HG03378 (cell line): ENCODE results near the gene CBFA2T2.

Experiments used
- ATAC-seq: cut with Tn5 transposase; IDR thresholded peaks from one replicate; pipeline ENCODE4 v1.9.1; 2021; ENCODE audit warnings: mild to moderate bottlenecking, moderate library complexity; ENCODE audit not compliant: unreplicated experiment

The CBFA2T2 gene

GRCh38 chr20:33649201-33649681, 159.3 kb downstream of the CBFA2T2 start:
- no peak for ATAC-seq

- no peak for ATAC-seq
Measured at GRCh38 chr20:33650111-33650752, 160.3 kb downstream of the CBFA2T2 start.

DNA sequence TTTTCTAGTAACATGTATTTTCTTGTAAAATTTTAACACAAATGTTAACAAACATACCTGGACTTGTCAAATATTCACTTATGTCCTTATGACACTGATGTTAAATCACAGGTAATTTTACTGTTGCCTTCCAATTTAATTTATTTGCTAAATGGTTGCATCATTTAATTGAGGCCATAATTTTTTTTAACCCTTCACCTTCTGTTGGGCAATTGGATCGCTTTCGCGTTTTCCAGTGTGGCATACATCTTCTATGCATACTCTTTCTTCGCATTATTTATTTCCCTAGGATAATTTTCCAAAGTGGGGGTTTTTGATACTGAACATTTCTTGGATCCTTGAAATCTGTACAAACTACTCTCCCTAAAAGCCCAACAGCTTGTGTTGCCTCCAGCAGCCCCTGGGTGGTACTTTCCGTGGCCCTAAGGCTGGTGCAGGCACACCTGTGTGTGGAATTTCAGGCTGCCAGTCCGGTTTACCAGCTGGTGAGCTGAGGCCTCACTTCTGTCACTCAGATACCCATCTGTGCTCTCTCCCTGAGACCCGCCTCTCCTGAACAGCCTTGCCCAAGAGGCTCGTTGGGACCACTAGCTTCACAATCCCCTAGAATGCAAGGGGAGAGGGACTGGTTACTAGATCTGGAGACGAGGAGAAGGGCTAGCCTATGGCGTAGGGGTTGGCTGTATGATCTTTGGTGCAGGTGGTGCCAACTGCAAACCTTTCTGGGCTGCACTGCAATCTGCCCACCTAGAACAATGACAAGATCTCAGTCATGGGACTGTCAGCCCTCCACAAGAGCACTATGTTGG, 161.1 kb downstream of the CBFA2T2 start:
- ATAC-seq, result no peak

DNA sequence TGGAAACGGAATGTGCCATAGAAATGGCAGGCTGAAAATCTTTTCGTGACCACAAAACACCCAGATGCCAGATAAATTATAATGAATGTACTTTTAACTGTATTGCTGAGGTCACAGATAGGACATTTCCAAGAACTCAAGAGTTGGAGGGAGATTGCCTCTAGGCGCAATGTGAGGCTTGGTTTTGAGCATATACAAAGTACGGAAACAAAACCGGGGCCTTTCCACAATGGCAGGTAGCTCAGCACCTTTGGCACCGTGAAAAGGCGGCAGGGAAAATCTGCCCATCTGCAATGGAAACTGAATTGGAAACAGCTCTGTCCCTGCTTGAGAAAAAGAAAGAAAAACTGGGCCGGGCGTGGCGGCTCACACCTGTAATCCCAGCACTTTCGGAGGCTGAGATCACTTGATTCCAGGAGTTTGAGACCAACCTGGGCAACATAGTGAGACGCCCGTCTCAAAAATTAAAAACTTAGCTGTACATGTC, 161.7 kb downstream of the CBFA2T2 start:
- ATAC-seq, result no peak

DNA sequence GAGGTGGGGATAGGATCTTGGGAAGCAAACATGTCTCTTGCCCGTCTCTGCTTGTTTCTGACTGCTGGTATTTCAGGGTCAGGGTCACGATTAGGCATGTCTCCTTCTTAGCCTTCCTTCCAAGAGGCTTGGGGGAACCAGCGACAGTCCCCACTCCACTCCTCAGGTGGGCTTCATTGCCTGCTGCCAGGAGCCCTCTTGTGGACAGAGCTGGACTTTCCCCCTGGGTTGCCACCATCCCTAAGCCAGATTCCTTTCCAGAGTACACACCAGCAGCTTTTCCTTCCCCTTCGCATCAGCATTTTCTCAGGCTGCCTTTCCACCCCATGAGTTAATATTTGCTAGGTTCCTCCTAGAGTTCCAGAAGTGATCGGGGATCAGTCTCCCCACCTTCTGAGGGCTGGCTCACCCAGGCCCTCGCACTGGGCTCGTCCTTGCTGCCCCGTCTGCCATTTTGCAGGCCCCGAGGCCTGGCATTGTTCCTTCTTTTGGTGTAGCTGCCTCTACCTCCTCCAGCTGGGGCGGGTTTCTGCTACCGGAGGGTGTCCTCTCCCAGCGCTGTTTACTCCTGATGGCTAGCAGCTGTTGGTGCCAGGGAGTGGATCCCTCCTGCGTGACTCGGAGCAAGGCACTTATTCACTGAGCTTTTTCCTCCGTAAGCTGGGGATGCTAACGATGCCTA, 163.5 kb downstream of the CBFA2T2 start:
- no peak for ATAC-seq

GRCh38 chr20:33653900-33654596, 164.2 kb downstream of the CBFA2T2 start:
- ATAC-seq, result no peak

- ATAC-seq, result no peak
Measured at GRCh38 chr20:33654680-33655161, 164.8 kb downstream of the CBFA2T2 start.

DNA sequence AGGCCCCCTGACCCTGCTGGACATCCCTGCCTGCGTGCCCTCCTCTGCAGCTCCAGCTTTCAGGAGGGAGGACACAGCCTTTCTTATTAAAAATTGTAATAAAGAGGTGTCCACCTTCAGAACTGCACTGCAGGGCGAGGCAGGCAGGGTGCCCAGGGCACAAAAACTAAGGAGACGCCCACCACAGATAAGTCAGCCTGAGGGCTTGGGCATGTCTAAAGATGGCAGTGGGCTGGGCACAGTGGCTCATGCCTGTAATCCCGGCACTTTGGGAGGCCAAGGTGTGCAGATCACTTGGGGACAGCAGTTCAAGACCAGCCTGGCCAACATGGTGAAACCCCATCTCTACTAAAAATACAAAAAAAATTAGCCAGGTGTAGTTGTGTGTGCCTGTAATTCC, 165.3 kb downstream of the CBFA2T2 start:
- ATAC-seq, result no peak

- ATAC-seq, result no peak
Measured at GRCh38 chr20:33656010-33656782, 166.3 kb downstream of the CBFA2T2 start.

- ATAC-seq, result no peak
Measured at GRCh38 chr20:33656783-33657703, 167.1 kb downstream of the CBFA2T2 start.

DNA sequence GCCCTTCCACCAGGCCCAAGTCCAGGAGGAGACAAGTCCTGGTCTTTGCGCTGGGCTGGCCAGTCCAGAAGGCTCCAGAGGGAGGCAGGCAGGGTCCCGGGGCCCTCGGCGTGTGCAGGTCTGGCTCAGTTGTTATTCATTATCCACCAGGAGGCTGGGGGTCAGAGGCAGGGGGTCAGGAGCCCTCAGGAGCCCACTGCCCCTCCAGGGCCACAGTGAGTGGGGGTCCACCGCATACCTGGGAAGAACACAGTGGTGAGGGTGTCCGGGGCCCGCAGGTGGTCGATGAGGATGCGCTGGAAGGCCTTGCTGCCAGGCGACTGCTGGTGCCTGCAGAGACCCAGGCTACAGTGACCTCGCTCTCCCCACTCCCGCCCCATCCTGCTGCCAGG, 167.8 kb downstream of the CBFA2T2 start:
- no peak for ATAC-seq

GRCh38 chr20:33658510-33658909, 168.6 kb downstream of the CBFA2T2 start:
- ATAC-seq, result no peak

- no peak for ATAC-seq
Measured at GRCh38 chr20:33658929-33659328, 169.0 kb downstream of the CBFA2T2 start.

DNA sequence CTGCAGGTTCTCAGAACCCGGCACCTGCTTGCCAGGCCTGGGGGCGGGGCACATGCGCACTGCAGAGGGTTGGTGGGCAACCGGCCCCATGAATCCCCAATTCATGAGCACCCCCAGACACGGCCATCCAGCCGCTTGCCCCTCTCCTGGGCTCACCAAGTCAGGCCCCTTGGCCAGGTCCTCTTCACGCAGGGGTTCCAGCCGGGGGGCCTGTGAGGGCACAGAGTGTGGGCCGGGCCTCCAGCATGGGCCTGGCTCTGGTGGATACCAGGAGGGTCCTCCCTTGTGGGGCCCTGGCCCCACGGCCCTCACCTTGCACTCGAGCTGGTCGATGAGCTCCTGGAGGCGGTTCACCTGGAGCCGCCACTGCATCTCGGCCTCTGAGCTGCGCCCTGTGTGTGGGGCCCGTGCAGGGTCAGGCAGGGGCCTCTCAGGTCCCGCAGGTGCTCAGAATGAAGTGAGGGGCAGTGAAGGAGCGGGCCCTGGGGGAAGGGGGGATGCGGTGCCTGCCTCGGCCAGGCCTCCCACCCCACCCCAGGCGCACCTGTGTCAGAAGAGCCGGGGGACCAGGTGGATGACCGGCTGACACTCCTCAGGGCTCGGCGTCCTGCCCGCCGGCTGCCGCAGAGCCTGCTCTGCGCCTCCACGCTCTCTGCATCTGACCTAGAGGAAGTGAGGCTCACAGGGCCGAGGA, 169.6 kb downstream of the CBFA2T2 start:
- no peak for ATAC-seq

- no peak for ATAC-seq
Measured at GRCh38 chr20:33660035-33660684, 170.3 kb downstream of the CBFA2T2 start.

- no peak for ATAC-seq
Measured at GRCh38 chr20:33660685-33661058, 170.8 kb downstream of the CBFA2T2 start.

- ATAC-seq, result no peak
Measured at GRCh38 chr20:33662172-33662571, 172.3 kb downstream of the CBFA2T2 start, which contains the start of gene C20orf144. TSS of gene C20orf144 (plus strand) at chr20:33662327. CDS start at chr20:33662346, 19 bp downstream.
